ENCODE measurements around the gene HMGN4. TPM values are rescaled to one million over a fixed set of nuclear protein-coding genes. Genes with fewer than 3 reads are reported as not detected.

HMGN4 gene
- total and polyA plus RNA-seq, 9 of the 15 experiments (the other 6 are each of a cell fraction or from before 2014, with no cell fraction given) = 35.4 to 134 (median 94.1) TPM

GRCh38 chr6:26550250-26550993, 12.3 kb downstream of the HMGN4 start (continued):
- TF ChIP-seq, protein P1, sequence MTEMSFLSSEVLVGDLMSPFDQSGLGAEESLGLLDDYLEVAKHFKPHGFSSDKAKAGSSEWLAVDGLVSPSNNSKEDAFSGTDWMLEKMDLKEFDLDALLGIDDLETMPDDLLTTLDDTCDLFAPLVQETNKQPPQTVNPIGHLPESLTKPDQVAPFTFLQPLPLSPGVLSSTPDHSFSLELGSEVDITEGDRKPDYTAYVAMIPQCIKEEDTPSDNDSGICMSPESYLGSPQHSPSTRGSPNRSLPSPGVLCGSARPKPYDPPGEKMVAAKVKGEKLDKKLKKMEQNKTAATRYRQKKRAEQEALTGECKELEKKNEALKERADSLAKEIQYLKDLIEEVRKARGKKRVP (CRISPR knock-in tag; IDR thresholded peaks at IDR 0.05) = peak; percentile 58; the same call in 1 of the 2 replicates
- TF ChIP-seq EHMT2 (IDR thresholded peaks at IDR 0.05) = no peak
- TF ChIP-seq ZNF75A (CRISPR knock-in tag; IDR thresholded peaks at IDR 0.05) = no peak
- TF ChIP-seq ZFP1 (CRISPR knock-in tag; IDR thresholded peaks at IDR 0.05) = no peak
- no peak for TF ChIP-seq RBM25 (IDR thresholded peaks at IDR 0.05; ENCODE audit: low read depth, low read length, severe bottlenecking)
- TF ChIP-seq PHTF2 (CRISPR knock-in tag; IDR thresholded peaks at IDR 0.05) = no peak
- TF ChIP-seq SIN3B (IDR thresholded peaks at IDR 0.05; ENCODE audit: low read depth) = no peak
- TF ChIP-seq PRPF4 (IDR thresholded peaks at IDR 0.05; ENCODE audit: insufficient read depth, low read depth, low read length, poor library complexity, severe bottlenecking) = no peak
- no peak for TF ChIP-seq NR4A1 (CRISPR knock-in tag; IDR thresholded peaks at IDR 0.05)
- peak; percentile 92 for TF ChIP-seq NR4A1 (tag; IDR thresholded peaks at IDR 0.05)
- no peak for TF ChIP-seq MTF1 (CRISPR knock-in tag; IDR thresholded peaks at IDR 0.05; ENCODE audit: borderline replicate concordance)
- TF ChIP-seq, protein P2, sequence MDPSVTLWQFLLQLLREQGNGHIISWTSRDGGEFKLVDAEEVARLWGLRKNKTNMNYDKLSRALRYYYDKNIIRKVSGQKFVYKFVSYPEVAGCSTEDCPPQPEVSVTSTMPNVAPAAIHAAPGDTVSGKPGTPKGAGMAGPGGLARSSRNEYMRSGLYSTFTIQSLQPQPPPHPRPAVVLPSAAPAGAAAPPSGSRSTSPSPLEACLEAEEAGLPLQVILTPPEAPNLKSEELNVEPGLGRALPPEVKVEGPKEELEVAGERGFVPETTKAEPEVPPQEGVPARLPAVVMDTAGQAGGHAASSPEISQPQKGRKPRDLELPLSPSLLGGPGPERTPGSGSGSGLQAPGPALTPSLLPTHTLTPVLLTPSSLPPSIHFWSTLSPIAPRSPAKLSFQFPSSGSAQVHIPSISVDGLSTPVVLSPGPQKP (CRISPR knock-in tag; IDR thresholded peaks at IDR 0.05) = no peak
- no peak for TF ChIP-seq SRF (CRISPR knock-in tag; IDR thresholded peaks at IDR 0.05)
- no peak for TF ChIP-seq MYNN (IDR thresholded peaks at IDR 0.05)
- TF ChIP-seq MYNN (CRISPR knock-in tag; IDR thresholded peaks at IDR 0.05) = no peak
- peak; percentile 57 for TF ChIP-seq RBFOX2 (IDR thresholded peaks at IDR 0.05; ENCODE audit: low read depth, low read length)
- TF ChIP-seq, protein P3, sequence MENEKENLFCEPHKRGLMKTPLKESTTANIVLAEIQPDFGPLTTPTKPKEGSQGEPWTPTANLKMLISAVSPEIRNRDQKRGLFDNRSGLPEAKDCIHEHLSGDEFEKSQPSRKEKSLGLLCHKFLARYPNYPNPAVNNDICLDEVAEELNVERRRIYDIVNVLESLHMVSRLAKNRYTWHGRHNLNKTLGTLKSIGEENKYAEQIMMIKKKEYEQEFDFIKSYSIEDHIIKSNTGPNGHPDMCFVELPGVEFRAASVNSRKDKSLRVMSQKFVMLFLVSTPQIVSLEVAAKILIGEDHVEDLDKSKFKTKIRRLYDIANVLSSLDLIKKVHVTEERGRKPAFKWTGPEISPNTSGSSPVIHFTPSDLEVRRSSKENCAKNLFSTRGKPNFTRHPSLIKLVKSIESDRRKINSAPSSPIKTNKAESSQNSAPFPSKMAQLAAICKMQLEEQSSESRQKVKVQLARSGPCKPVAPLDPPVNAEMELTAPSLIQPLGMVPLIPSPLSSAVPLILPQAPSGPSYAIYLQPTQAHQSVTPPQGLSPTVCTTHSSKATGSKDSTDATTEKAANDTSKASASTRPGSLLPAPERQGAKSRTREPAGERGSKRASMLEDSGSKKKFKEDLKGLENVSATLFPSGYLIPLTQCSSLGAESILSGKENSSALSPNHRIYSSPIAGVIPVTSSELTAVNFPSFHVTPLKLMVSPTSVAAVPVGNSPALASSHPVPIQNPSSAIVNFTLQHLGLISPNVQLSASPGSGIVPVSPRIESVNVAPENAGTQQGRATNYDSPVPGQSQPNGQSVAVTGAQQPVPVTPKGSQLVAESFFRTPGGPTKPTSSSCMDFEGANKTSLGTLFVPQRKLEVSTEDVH (IDR thresholded peaks at IDR 0.05; ENCODE audit: low read depth, partially characterized antibody) = no peak
- no peak for TF ChIP-seq FOXA1 (IDR thresholded peaks at IDR 0.05; ENCODE audit: borderline replicate concordance)
- TF ChIP-seq EZH2 (IDR thresholded peaks at IDR 0.05; ENCODE audit: borderline replicate concordance, low read depth, low read length) = no peak
- peak; percentile 71; the same call in 1 of the 2 replicates for TF ChIP-seq ZNF707 (CRISPR knock-in tag; conservative IDR thresholded peaks at IDR 0.05)
- TF ChIP-seq DMBX1 (CRISPR knock-in tag; IDR thresholded peaks at IDR 0.05; ENCODE audit: borderline replicate concordance) = peak; percentile 98
- no peak for TF ChIP-seq RBM15 (IDR thresholded peaks at IDR 0.05; ENCODE audit: insufficient read depth, low read length)
- no peak for TF ChIP-seq NUFIP1 (IDR thresholded peaks at IDR 0.05; ENCODE audit: partially characterized antibody)

Data from K562 (cell line).